Calu3 (cell line): ENCODE data around the gene SERPINF2. TPM values are rescaled to one million over a fixed set of nuclear protein-coding genes. Genes with fewer than 3 reads are reported as not detected.

Source experiments
- BruUV-seq: library from RNA; stranded (reverse); fragments of 400-500 nt; replicated peaks from 2 replicates; lab custom pipeline; 2021; lab: Mats Ljungman, UMichigan
- CTCF ChIA-PET: fragments of 300-600 bp; sonication (Branson Sonifier 250); formaldehyde crosslinking; loops from one replicate; lab custom pipeline; 2022; ENCODE audit warnings: antibody characterized with exemption; lab: Charles Lee
- DNase-seq: peaks from one replicate; pipeline ENCODE4 v3.0.0; 2022
- H3K27ac Mint-ChIP-seq: one replicate; pipeline ENCODE4 v1.8.0; 2022; ENCODE audit warnings: mixed read lengths; ENCODE audit not compliant: unreplicated experiment
- H3K27me3 Mint-ChIP-seq: one replicate; pipeline ENCODE4 v1.8.0; 2022; ENCODE audit warnings: mixed read lengths; ENCODE audit not compliant: unreplicated experiment
- H3K36me3 Mint-ChIP-seq: one replicate; pipeline ENCODE4 v1.8.0; 2022; ENCODE audit warnings: mild to moderate bottlenecking, moderate library complexity, mixed read lengths; ENCODE audit not compliant: insufficient read depth, unreplicated experiment
- H3K4me1 Mint-ChIP-seq: one replicate; pipeline ENCODE4 v1.8.0; 2022; ENCODE audit warnings: mild to moderate bottlenecking, low read depth, mixed read lengths; ENCODE audit not compliant: unreplicated experiment
- H3K4me3 Mint-ChIP-seq: one replicate; pipeline ENCODE4 v1.8.0; 2022; ENCODE audit warnings: mild to moderate bottlenecking, low read depth, moderate library complexity, mixed read lengths; ENCODE audit not compliant: unreplicated experiment
- H3K9me3 Mint-ChIP-seq: one replicate; pipeline ENCODE4 v1.8.0; 2022; ENCODE audit warnings: low read depth, mixed read lengths; ENCODE audit not compliant: unreplicated experiment
- intact Hi-C: fragments of 100-400 bp; cut with micrococcal nuclease; formaldehyde crosslinking; loops from one replicate; pipeline ENCODE4 v1.10.0; 2022; ENCODE audit not compliant: unreplicated experiment
- total RNA-seq: library from RNA; stranded (reverse); gene quantifications from 2 replicates; pipeline ENCODE4 v1.2.3, GENCODE V29; 2022
- TF ChIP-seq, protein P1 (sequence below): fragments of 200-600 bp; IDR thresholded peaks from one replicate; pipeline ENCODE4 v1.8.0; 2022; ENCODE audit warnings: antibody characterized with exemption; ENCODE audit not compliant: unreplicated experiment

Gene SERPINF2
- total RNA-seq, 1 experiment from 2014 or later: 0.76 TPM

DNA sequence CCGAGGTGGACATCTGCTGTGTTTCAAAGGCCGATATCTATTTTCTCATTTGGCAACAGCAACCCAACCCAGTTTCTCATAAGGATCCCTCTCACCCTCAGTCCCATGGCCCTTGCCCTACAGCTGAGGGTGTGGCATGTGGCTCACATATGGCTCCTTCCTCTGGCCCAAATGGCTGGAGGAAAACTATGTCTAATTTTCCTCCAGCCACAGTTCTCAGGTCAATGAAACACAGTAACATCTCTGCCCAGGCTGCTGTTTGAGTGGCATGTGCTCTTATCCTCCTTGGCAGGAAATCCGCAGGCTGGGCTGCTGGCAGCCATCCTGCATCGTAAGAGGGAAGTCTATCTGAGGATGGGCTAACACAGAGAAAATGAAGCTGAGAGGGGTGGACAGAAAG, 43.3 kb downstream of the SERPINF2 start:
- H3K27ac Mint-ChIP-seq: no peak overlapping the region

DNA sequence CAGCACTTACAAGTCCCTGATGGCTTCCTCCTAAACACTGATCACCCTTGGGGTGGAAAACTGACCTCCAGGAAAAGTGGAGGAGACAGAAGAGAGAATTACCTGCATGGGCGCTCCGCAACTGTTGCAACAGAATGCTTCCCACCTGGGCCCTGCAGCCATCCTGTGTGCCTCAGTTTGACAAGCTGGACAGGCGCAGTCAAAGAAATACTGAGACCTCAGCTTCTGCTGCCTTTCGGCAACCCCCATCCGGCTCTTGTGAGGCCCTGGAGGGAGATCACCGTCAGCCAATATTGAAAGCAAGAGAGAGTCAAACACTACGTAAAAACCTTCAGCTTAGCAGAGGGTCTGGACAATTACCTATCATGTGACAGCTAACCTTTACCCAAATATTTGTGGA, 44.0 kb downstream of the SERPINF2 start:
- intact Hi-C loops: no loop called here
- CTCF ChIA-PET: no interaction called here
- no TSS peak for BruUV-seq
- Mint-ChIP-seq H3K36me3 (peaks cover 7% of the 10 kb centered on the region), H3K27ac (no peak overlapping the region), H3K9me3 (no peaks in the 10 kb centered on the region), H3K27me3 (no peaks in the 10 kb centered on the region), H3K4me3 (no peak overlapping the region), H3K4me1 (peaks cover 8% of the 10 kb centered on the region)
- TF ChIP-seq, protein P1, sequence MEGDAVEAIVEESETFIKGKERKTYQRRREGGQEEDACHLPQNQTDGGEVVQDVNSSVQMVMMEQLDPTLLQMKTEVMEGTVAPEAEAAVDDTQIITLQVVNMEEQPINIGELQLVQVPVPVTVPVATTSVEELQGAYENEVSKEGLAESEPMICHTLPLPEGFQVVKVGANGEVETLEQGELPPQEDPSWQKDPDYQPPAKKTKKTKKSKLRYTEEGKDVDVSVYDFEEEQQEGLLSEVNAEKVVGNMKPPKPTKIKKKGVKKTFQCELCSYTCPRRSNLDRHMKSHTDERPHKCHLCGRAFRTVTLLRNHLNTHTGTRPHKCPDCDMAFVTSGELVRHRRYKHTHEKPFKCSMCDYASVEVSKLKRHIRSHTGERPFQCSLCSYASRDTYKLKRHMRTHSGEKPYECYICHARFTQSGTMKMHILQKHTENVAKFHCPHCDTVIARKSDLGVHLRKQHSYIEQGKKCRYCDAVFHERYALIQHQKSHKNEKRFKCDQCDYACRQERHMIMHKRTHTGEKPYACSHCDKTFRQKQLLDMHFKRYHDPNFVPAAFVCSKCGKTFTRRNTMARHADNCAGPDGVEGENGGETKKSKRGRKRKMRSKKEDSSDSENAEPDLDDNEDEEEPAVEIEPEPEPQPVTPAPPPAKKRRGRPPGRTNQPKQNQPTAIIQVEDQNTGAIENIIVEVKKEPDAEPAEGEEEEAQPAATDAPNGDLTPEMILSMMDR: no peak
- no peak for DNase-seq

More for the DNA sequence above, 43.3 kb downstream of the SERPINF2 start:
- CTCF ChIA-PET: interaction anchor here (0.7 kb wide), 1 partner anchor 153 kb away, joined by 3 read pairs; no protein-coding TSS in a partner anchor
- Mint-ChIP-seq H3K36me3 (peaks cover 7% of the 10 kb centered on the region), H3K9me3 (no peaks in the 10 kb centered on the region), H3K4me3 (no peak overlapping the region), H3K27me3 (no peaks in the 10 kb centered on the region), H3K4me1 (peaks cover 8% of the 10 kb centered on the region)
- intact Hi-C loops: no loop called here
- TF ChIP-seq, protein P1: no peak
- DNase-seq: no peak
- BruUV-seq: no TSS peak

DNA sequence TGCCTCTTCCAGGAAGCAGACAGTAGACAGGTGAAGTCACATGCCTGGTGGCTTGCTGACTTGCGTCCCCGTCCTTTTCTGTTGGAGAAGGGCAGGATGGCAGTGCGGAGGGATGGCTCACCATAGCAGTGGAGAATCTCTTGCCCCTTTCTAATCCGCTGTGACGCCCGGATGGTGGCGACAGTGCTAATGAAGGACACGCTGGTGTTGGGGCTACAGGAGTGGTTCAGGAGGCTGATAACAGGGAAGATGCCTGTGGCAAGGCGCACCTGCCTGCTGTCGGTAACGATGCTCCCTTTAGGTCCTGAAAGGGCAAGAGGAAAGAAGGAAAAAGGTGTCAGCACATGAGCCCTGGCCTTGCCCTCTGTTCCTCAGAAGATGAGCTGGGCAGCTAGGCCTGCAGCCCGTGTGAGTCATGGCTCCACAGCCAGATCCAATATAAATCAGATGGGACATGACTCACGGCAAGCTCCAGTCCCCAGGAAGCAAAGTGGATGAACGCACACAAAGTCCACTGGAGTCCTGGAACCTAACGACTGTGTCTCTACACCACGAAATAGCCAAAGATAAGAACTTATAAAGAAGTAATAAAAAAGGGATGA, 44.7 kb downstream of the SERPINF2 start:
- CTCF ChIA-PET: interaction anchor here (0.6 to 0.9 kb wide), 2 partner anchors 41 to 42 kb away, joined by 3 to 5 read pairs; no protein-coding TSS in a partner anchor
- DNase-seq: peak; percentile 50
- TF ChIP-seq, protein P1: no peak
- Mint-ChIP-seq H3K4me3 (no peak overlapping the region), H3K36me3 (peaks cover 7% of the 10 kb centered on the region), H3K4me1 (peaks cover 8% of the 10 kb centered on the region), H3K9me3 (no peaks in the 10 kb centered on the region), H3K27ac (peak overlapping the region; percentile 34), H3K27me3 (no peaks in the 10 kb centered on the region)
- BruUV-seq: no TSS peak
- intact Hi-C loops: no loop called here

DNA sequence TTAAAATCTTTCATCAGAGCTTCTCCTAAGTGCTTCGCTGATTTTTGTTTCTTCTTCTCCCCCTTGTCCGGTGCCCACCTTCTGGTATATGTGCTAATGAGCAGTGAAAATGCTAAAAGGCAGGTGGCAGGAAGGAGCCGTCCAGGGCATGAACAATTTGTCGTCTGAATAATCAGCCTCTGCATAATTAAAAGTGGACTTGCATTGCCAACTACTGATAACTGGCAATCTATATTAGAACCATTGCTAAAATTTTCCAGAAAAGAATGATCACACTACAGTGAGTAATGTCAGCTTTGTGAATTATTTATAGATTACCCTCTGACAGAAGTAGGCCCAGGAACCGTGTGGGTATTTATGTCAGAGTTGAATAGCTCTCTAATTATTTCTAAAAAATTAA, 47.3 kb downstream of the SERPINF2 start:
- H3K4me3 Mint-ChIP-seq: no peak overlapping the region
- no peaks in the 10 kb centered on the region for H3K27me3 Mint-ChIP-seq
- no peaks in the 10 kb centered on the region for H3K9me3 Mint-ChIP-seq
- peaks cover 8% of the 10 kb centered on the region for H3K4me1 Mint-ChIP-seq
- DNase-seq: no peak
- BruUV-seq: no TSS peak
- H3K36me3 Mint-ChIP-seq: peaks cover 7% of the 10 kb centered on the region
- TF ChIP-seq, protein P1: no peak
- CTCF ChIA-PET: no interaction called here
- H3K27ac Mint-ChIP-seq: no peak overlapping the region
- intact Hi-C loops: no loop called here
